ENCODE results near the gene TSPAN4. TPM values are rescaled to one million over a fixed set of nuclear protein-coding genes. Genes with fewer than 3 reads are reported as not detected.

Gene TSPAN4
- total and polyA plus RNA-seq, 9 of the 15 experiments (the other 6 are each of a cell fraction or from before 2014, with no cell fraction given) = 0.07 to 31.0 (median 15.7) TPM

- no peak overlapping the region for H3K27ac ChIP-seq (ENCODE audit: extremely low read depth, low read depth, low read length)
- POLR2A ChIA-PET = interaction anchor here (0.6 kb wide), 2 partner anchors 23 to 119 kb away, joined by 3 read pairs; no protein-coding TSS in a partner anchor
- H3K9me3 ChIP-seq (replicated peaks; ENCODE audit: control insufficient read depth, insufficient read depth, low read depth, low read length) = no peaks in the 10 kb centered on the region
- no peak overlapping the region; a peak in 1 of 4 replicates for H3K9ac ChIP-seq (ENCODE audit: insufficient read depth in 1 of 2, low read depth in 2 of 2, low read length in 2 of 2)
- H3K9me1 ChIP-seq (ENCODE audit: control insufficient read depth, insufficient read depth, low read length) = no peaks in the 10 kb centered on the region
- CTCF ChIA-PET (ENCODE audit: low intra/inter-chr PET ratio) = no interaction called here
- peaks cover 47% of the 10 kb centered on the region for H3K36me3 ChIP-seq (ENCODE audit: control insufficient read depth, insufficient read depth, low read length)
- no peak for ATAC-seq
- FAIRE-seq = no peak
- no peak overlapping the region for H3K4me3 ChIP-seq
- TF ChIP-seq RBM22 (IDR thresholded peaks at IDR 0.05; ENCODE audit: low read depth, low read length, poor library complexity, severe bottlenecking) (peak; percentile 41), ZNF184 (CRISPR knock-in tag; IDR thresholded peaks at IDR 0.05) (no peak), TRIM25 (IDR thresholded peaks at IDR 0.05; ENCODE audit: borderline replicate concordance) (no peak), POLR2G (IDR thresholded peaks at IDR 0.05; ENCODE audit: low read depth, low read length) (peak; percentile 38; the same call in 1 of the 2 replicates), ERF (CRISPR knock-in tag; IDR thresholded peaks at IDR 0.05) (no peak), FOXM1 (IDR thresholded peaks at IDR 0.05; ENCODE audit: low read depth) (no peak), FOXM1 (CRISPR knock-in tag; IDR thresholded peaks at IDR 0.05; ENCODE audit: low read depth) (no peak), BRF2 (IDR thresholded peaks at IDR 0.05; ENCODE audit: borderline replicate concordance, insufficient read depth, insufficient read length) (no peak), WHSC1 (IDR thresholded peaks at IDR 0.05; ENCODE audit: low read length) (no peak), POLR2AphosphoS2 (IDR thresholded peaks at IDR 0.05; ENCODE audit: low read length) (no peak)
- BruUV-seq (replicated peaks) = no TSS peak
- 0 out of 2 replicates have a peak, but pooled peaks cover 9% of the 10 kb centered on the region for H4K20me1 ChIP-seq (replicated peaks; ENCODE audit: control insufficient read depth, insufficient read depth, low read length)
- intact Hi-C loops (cut with micrococcal nuclease) = no loop called here
- in situ Hi-C loops (cut with MboI) = no loop called here
- 95% methylated on average over 18 of the region's 25 CpGs for WGBS (ENCODE audit: insufficient coverage, low coverage, missing lambda C conversion rate)
- no peaks in the 10 kb centered on the region for H3K27me3 ChIP-seq (ENCODE audit: control insufficient read depth in 2 of 2, insufficient read depth in 2 of 2, low read length in 2 of 2)
- H3K4me1 ChIP-seq (replicated peaks in 1 of 2; ENCODE audit: control insufficient read depth in 2 of 2, insufficient read depth in 2 of 2, low read length in 2 of 2) = peaks cover 0 to 79% of the 10 kb centered on the region in 2 experiments; a peak in 2 of 5 replicates
- no peak overlapping the region for H2AFZ ChIP-seq (ENCODE audit: low read depth, low read length)
- DNase-seq (ENCODE audit: extremely low read depth in 1 of 4, low spot score in 3 of 4) = no peak
- no peak overlapping the region for H3K4me2 ChIP-seq (ENCODE audit: insufficient read depth, low read length)
- H3K79me2 ChIP-seq (ENCODE audit: control insufficient read depth, insufficient read depth, low read length) = no peaks in the 10 kb centered on the region
Measured at GRCh38 chr11:869399-870126, 26.9 kb downstream of the TSPAN4 start.

All from K562 (cell line).